SK-N-SH treated with all-trans-retinoic acid at 6 μM for 48 hours (cell line): ENCODE data around the gene CDK14.

ENCODE experiments used
- ATAC-seq: fragments of 200-7000 bp; cut with Tn5 transposase; 3 replicates; pipeline ENCODE4 v1.9.1; 2020; ENCODE audit warnings: mild to moderate bottlenecking, moderate library complexity
- ARNTL ChIP-seq: fragments of 450-650 bp; formaldehyde crosslinking; IDR thresholded peaks from 2 replicates; pipeline ENCODE4 v1.5.0; 2020; ENCODE audit warnings: low read depth, mild to moderate bottlenecking, moderate library complexity, borderline replicate concordance
- ESRRG ChIP-seq: fragments of 250-450 bp; sonication (Bioruptor Pico); IDR thresholded peaks from 2 replicates; pipeline ENCODE4 v1.6.1; 2021; ENCODE audit warnings: mild to moderate bottlenecking
- GLIS3 ChIP-seq: fragments of 250-450 bp; sonication (Bioruptor Pico); IDR thresholded peaks from 2 replicates; pipeline ENCODE4 v1.5.0; 2020; ENCODE audit warnings: mild to moderate bottlenecking, moderate library complexity
- ISL1 ChIP-seq: fragments of 250-450 bp; sonication (Bioruptor Pico); IDR thresholded peaks from 2 replicates; pipeline ENCODE4 v2.1.2; 2022; ENCODE audit warnings: mild to moderate bottlenecking, moderate library complexity
- OSR1 ChIP-seq: fragments of 250-450 bp; sonication (Bioruptor Pico); IDR thresholded peaks from 2 replicates; pipeline ENCODE4 v1.8.0; 2022; ENCODE audit warnings: moderate library complexity, mild to moderate bottlenecking, inconsistent platforms
- PPARA ChIP-seq: fragments of 250-450 bp; sonication (Bioruptor Pico); IDR thresholded peaks from 2 replicates; pipeline ENCODE4 v1.5.0; 2020; ENCODE audit warnings: mild to moderate bottlenecking, borderline replicate concordance
- RARB ChIP-seq: fragments of 250-450 bp; sonication (Bioruptor Pico); IDR thresholded peaks from 2 replicates; pipeline ENCODE4 v1.8.0; 2021; ENCODE audit warnings: mild to moderate bottlenecking, moderate library complexity
- SNAI2 ChIP-seq: fragments of 250-450 bp; sonication (Bioruptor Pico); IDR thresholded peaks from 2 replicates; pipeline ENCODE4 v1.5.0; 2020; ENCODE audit warnings: mild to moderate bottlenecking, moderate library complexity
- TCF4 ChIP-seq: fragments of 250-450 bp; sonication (Bioruptor Pico); IDR thresholded peaks from 2 replicates; pipeline ENCODE4 v1.8.0; 2021; ENCODE audit warnings: mild to moderate bottlenecking, moderate library complexity, borderline replicate concordance
- TOX ChIP-seq: fragments of 250-450 bp; sonication (Bioruptor Pico); IDR thresholded peaks from 2 replicates; pipeline ENCODE4 v1.8.0; 2021; ENCODE audit warnings: mild to moderate bottlenecking, moderate library complexity, borderline replicate concordance
- ZC3H10 ChIP-seq: fragments of 250-450 bp; sonication (Bioruptor Pico); IDR thresholded peaks from 2 replicates; pipeline ENCODE4 v1.5.1; 2021; ENCODE audit warnings: mild to moderate bottlenecking, moderate library complexity
- ZFP3 ChIP-seq: fragments of 250-450 bp; sonication (Bioruptor Pico); IDR thresholded peaks from 2 replicates; pipeline ENCODE4 v1.5.0; 2020; ENCODE audit warnings: mild to moderate bottlenecking, moderate library complexity
- ZFP30 ChIP-seq: fragments of 450-650 bp; formaldehyde crosslinking; IDR thresholded peaks from 2 replicates; pipeline ENCODE4 v1.5.0; 2022; ENCODE audit warnings: mild to moderate bottlenecking, moderate library complexity
- ZNF70 ChIP-seq: fragments of 450-650 bp; formaldehyde crosslinking; IDR thresholded peaks from 2 replicates; pipeline ENCODE4 v1.5.0; 2020; ENCODE audit warnings: mild to moderate bottlenecking, moderate library complexity
- ZNF8 ChIP-seq: fragments of 450-650 bp; formaldehyde crosslinking; IDR thresholded peaks from 2 replicates; pipeline ENCODE4 v1.5.0; 2020; ENCODE audit warnings: mild to moderate bottlenecking, moderate library complexity
- TF ChIP-seq, protein P1 (sequence below): fragments of 250-450 bp; sonication (Bioruptor Pico); IDR thresholded peaks from 2 replicates; pipeline ENCODE4 v1.5.0; 2020; ENCODE audit warnings: mild to moderate bottlenecking, moderate library complexity
- TF ChIP-seq, protein P2 (sequence below): fragments of 250-450 bp; sonication (Bioruptor Pico); IDR thresholded peaks from 2 replicates; pipeline ENCODE4 v1.5.1; 2021; ENCODE audit warnings: mild to moderate bottlenecking, moderate library complexity
- TF ChIP-seq, protein P3 (sequence below): fragments of 250-450 bp; sonication (Bioruptor Pico); IDR thresholded peaks from 2 replicates; pipeline ENCODE4 v1.8.0; 2021; ENCODE audit warnings: low read depth, mild to moderate bottlenecking, moderate library complexity, borderline replicate concordance
- TF ChIP-seq, protein P4 (sequence below): fragments of 250-450 bp; sonication (Bioruptor Pico); IDR thresholded peaks from 2 replicates; pipeline ENCODE4 v1.8.0; 2020; ENCODE audit warnings: mild to moderate bottlenecking, moderate library complexity, borderline replicate concordance

Gene CDK14

DNA sequence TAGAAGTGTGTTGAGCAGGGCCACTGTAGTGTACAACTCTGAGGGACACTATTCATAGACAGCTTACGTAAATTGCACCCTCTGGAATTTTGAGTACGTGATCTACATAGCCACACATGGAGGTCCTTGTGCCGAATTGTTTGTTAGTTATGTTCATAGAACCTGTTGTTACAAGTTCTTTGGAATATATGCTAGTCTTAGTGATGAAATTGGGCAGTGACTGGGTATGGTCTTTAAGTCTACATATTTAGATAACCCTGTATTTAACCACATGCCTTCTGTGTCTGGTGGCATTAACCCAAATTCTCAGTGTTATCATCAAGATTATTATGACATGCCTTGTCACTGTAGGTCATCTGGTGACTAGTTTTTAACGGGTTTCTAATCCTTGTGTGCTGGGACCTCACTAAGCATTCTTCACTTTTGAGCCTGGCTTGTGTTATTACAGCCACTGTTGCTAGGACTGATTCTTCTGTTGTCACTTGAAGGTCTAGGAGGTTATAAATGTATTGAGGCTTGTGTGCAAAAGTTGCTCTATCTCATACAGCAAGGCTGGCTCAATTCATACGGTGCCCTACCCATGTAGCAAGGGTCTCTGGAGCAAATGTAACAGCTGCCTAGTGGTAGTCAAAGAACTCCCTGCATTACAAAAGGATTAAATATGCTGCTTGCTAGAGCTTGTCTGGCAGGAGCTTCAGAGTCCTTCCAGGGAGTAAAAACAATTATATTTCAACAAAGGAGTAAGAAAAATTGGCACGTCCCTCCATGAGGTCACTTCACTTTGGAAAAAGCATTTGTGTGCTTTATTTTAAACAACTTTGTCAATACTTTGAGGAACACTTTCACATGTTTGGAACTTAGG lies 65.4 kb downstream of the CDK14 start:
- peak; percentile 70 for ATAC-seq
- no peak for TF ChIP-seq TOX
- no peak for TF ChIP-seq TCF4 (CRISPR knock-in tag)
- TF ChIP-seq, protein P1, sequence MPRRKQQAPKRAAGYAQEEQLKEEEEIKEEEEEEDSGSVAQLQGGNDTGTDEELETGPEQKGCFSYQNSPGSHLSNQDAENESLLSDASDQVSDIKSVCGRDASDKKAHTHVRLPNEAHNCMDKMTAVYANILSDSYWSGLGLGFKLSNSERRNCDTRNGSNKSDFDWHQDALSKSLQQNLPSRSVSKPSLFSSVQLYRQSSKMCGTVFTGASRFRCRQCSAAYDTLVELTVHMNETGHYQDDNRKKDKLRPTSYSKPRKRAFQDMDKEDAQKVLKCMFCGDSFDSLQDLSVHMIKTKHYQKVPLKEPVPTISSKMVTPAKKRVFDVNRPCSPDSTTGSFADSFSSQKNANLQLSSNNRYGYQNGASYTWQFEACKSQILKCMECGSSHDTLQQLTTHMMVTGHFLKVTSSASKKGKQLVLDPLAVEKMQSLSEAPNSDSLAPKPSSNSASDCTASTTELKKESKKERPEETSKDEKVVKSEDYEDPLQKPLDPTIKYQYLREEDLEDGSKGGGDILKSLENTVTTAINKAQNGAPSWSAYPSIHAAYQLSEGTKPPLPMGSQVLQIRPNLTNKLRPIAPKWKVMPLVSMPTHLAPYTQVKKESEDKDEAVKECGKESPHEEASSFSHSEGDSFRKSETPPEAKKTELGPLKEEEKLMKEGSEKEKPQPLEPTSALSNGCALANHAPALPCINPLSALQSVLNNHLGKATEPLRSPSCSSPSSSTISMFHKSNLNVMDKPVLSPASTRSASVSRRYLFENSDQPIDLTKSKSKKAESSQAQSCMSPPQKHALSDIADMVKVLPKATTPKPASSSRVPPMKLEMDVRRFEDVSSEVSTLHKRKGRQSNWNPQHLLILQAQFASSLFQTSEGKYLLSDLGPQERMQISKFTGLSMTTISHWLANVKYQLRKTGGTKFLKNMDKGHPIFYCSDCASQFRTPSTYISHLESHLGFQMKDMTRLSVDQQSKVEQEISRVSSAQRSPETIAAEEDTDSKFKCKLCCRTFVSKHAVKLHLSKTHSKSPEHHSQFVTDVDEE (CRISPR knock-in tag) = no peak
- TF ChIP-seq RARB (CRISPR knock-in tag) = no peak
- TF ChIP-seq PPARA (CRISPR knock-in tag) = no peak
- TF ChIP-seq, protein P2, sequence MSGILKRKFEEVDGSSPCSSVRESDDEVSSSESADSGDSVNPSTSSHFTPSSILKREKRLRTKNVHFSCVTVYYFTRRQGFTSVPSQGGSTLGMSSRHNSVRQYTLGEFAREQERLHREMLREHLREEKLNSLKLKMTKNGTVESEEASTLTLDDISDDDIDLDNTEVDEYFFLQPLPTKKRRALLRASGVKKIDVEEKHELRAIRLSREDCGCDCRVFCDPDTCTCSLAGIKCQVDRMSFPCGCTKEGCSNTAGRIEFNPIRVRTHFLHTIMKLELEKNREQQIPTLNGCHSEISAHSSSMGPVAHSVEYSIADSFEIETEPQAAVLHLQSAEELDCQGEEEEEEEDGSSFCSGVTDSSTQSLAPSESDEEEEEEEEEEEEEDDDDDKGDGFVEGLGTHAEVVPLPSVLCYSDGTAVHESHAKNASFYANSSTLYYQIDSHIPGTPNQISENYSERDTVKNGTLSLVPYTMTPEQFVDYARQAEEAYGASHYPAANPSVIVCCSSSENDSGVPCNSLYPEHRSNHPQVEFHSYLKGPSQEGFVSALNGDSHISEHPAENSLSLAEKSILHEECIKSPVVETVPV (CRISPR knock-in tag) = no peak
- TF ChIP-seq ISL1 (CRISPR knock-in tag) = no peak
- TF ChIP-seq OSR1 (CRISPR knock-in tag) = no peak
- TF ChIP-seq, protein P3, sequence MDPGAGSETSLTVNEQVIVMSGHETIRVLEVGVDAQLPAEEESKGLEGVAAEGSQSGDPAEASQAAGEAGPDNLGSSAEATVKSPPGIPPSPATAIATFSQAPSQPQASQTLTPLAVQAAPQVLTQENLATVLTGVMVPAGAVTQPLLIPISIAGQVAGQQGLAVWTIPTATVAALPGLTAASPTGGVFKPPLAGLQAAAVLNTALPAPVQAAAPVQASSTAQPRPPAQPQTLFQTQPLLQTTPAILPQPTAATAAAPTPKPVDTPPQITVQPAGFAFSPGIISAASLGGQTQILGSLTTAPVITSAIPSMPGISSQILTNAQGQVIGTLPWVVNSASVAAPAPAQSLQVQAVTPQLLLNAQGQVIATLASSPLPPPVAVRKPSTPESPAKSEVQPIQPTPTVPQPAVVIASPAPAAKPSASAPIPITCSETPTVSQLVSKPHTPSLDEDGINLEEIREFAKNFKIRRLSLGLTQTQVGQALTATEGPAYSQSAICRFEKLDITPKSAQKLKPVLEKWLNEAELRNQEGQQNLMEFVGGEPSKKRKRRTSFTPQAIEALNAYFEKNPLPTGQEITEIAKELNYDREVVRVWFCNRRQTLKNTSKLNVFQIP = no peak
- TF ChIP-seq, protein P4, sequence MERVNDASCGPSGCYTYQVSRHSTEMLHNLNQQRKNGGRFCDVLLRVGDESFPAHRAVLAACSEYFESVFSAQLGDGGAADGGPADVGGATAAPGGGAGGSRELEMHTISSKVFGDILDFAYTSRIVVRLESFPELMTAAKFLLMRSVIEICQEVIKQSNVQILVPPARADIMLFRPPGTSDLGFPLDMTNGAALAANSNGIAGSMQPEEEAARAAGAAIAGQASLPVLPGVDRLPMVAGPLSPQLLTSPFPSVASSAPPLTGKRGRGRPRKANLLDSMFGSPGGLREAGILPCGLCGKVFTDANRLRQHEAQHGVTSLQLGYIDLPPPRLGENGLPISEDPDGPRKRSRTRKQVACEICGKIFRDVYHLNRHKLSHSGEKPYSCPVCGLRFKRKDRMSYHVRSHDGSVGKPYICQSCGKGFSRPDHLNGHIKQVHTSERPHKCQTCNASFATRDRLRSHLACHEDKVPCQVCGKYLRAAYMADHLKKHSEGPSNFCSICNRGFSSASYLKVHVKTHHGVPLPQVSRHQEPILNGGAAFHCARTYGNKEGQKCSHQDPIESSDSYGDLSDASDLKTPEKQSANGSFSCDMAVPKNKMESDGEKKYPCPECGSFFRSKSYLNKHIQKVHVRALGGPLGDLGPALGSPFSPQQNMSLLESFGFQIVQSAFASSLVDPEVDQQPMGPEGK = no peak

DNA sequence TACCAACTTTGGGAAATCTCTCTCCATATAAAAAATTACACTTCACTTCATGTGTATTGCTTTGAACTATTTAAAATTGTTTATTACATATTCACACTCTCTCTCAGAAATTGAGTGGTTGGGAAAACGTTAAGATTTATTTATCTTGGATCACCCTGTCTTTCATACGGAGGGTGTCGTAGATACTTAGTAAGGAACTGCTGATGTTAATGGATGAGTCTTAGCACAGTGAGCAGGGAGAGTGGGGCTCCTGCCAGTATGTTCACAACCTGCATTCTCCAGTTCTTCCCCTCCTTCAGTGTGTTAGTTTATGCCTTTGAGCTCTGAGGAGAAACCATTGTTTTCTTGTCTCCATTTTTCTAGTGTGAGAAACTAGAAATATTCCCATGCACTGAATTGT lies 67.1 kb downstream of the CDK14 start:
- TF ChIP-seq SNAI2 (CRISPR knock-in tag) = no peak
- TF ChIP-seq, protein P4 = no peak
- TF ChIP-seq ZFP3 (CRISPR knock-in tag) = no peak
- no peak for TF ChIP-seq GLIS3
- no peak for TF ChIP-seq ESRRG (CRISPR knock-in tag)
- no peak for TF ChIP-seq ZNF8 (CRISPR knock-in tag)
- TF ChIP-seq, protein P3 = no peak
- no peak for TF ChIP-seq PPARA (CRISPR knock-in tag)
- TF ChIP-seq TCF4 (CRISPR knock-in tag) = no peak
- TF ChIP-seq, protein P1 (CRISPR knock-in tag) = no peak
- no peak for TF ChIP-seq ZNF70 (CRISPR knock-in tag)
- no peak for TF ChIP-seq ZC3H10 (CRISPR knock-in tag)
- TF ChIP-seq RARB (CRISPR knock-in tag) = no peak
- TF ChIP-seq TOX = no peak
- no peak for TF ChIP-seq ZFP30 (CRISPR knock-in tag)
- TF ChIP-seq ARNTL (CRISPR knock-in tag) = no peak
- ATAC-seq = no peak
